Effector CD8-positive, alpha-beta T cell (primary cell): Measurements from ENCODE around the gene OBP2B.
"Not testable (repeated sequence)": the region's sequence is repeated elsewhere in the genome, so short reads cannot be mapped to it uniquely, and the experiment has no call there.

Experiments used
- DNase-seq: peaks from one replicate; lab custom pipeline; 2025; lab: John Stamatoyannopoulos, UW

OBP2B gene

DNA sequence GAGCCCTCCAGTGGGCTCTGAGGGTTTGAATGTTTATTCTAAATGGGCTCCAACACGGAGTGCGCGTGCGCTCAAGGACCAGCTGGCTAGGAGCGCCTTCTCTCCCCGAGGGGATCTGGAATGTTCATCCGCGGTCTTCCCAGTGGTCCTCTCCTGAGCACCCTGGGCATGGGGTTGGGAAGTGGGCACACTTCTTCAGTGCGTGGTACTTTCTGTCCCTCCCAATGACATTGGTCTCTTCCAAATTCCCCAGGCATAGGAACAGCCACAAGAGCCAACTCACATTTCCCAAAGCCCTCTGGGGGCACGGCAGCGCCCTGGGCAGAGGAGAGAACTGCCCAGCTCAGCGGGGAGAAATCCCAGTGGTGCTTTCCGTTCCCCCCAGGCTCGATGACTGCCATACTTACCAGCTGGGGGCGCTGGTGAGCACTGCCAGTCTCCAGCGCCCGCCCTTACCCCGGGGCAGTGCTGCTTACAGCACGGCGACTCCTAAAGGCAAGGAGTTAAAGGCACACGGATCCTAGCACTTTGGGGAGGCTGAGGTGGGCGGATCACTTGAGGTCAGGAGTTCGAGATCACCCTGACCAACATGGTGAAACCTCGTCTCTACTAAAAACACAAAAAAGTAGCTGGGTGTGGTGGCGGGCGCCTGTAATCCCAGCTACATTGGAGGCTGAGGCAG is 29.9 kb upstream of the OBP2B start:
- DNase-seq: peak; percentile 54

DNA sequence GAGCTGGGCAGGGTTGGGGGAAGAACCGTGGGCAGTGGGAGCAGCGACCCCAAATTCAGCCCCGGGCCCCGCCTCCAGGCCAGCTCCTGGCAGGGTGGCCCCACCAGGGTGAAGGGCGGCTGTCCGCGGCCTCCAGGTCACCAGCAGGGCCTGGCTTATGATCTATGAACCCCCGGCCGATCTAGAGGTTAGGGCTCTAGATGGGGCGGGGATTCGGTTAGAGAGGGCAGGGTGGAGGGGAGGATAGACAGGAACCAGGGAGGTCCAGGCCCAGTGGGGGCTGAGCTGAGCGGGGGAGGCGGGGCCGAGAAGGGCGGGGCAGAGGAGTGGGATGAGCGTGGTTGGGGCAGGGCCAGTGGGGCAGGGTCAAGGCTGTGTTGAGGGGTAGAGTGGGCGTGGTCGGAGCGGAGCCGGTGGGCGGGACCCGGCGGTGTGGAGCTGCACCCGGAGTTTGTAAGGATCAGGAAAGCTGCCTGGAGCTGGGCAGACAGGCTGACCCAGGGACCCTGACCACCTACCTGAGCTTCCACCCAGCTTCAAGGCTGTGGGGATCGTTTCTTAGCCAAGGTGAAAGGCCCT is 29.3 kb upstream of the OBP2B start:
- DNase-seq: no peak

DNA sequence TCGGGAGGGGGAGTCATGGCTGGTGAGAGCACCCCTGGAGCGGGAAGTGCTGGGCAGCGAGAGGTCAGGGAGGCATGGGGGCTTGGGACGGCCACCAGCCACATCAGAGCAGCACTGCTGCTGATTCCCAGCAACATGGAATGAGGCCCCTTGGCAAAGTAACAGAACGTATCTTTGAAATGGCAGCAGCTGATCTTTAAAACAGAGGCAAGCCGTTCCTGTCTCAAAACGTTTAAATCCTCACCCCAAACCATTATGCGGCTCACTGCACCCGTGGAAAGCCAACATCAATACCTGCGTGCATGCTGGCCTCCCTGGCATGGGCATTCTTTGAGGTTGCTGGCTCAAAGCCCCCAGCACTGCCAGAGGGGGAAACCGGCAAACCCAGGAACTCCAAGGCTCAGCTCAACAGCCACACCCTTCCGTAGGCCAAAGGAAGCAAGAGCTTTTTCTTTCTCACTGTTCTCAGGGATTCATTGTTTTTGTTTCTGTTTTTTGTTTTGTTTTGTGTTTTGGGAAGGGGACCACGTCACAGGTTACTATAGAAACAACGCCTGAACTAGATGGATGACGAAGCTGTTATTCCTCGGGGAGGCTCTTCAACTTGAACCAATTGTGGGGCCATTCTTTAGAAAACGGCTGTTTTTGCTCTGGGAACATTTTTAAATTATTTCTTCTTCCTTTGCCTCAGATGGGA is 28.1 kb upstream of the OBP2B start:
- no peak for DNase-seq

DNA sequence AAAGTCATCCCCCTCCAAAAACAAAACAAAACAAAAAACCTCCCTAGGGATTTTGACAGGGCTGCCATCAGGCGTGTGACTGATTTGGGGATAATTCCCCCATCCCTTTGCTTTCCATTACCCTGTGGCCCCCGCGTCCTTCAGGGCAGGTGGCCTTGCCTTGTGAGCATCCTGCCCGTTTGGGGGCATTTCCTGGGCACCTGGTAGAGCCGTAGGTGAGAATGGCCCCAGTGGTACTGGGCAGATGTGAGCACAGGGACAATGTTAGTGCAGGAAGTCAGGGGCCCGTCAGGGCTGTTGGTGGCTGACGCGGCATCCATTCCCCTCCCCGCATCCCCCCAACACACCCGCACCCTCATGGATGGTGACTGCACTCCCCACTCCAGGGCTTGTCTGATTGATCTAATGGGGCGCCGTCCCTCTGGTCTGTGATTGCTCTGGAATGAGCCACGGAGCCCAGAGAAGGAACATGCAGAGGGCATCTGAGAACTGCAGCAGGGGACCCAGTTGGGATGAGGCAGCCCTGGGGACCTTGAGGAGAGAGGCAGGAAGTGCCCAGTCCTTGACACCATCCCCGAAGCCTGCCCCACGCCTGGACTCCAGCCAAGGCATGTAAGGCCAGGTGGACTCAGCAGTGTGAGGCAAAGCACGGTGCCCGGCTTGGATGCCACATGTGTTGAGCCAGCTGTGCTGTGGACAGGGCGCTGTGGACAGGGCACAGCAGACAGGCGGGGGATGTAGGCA is 27.4 kb upstream of the OBP2B start:
- not testable (repeated sequence) for DNase-seq

DNA sequence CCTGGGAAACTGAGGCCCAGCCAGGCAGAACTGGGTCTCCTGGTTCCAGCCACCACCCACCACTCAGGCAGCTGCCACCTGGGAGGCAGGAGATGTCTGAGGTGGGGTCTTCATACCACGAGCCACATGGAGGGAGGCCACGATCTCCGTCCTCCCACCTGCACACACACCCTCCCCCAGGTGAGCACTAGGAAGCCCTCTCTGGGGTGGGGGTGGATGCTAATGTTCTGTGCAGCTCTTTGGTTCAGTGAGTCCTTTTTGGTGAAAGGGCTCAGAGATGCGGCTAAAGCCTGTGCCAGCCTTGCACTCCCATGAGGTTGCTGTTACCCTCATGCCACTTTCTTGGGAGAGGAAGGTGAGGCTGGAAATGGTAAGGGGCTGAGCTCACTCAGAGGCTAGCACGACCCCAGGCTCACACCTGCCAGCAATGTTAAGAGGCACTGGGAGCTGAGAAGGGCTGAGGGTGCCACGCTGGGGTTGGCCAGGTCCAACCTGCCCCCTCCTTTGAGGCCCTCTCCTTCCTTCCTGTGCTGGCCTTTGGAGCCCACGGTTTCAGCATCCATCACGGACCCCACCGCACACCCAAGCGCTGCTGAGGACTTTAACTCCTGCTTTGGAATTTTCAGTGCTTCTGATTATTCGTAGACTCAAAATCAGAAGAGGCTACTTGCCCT is 26.6 kb upstream of the OBP2B start:
- no peak for DNase-seq

DNA sequence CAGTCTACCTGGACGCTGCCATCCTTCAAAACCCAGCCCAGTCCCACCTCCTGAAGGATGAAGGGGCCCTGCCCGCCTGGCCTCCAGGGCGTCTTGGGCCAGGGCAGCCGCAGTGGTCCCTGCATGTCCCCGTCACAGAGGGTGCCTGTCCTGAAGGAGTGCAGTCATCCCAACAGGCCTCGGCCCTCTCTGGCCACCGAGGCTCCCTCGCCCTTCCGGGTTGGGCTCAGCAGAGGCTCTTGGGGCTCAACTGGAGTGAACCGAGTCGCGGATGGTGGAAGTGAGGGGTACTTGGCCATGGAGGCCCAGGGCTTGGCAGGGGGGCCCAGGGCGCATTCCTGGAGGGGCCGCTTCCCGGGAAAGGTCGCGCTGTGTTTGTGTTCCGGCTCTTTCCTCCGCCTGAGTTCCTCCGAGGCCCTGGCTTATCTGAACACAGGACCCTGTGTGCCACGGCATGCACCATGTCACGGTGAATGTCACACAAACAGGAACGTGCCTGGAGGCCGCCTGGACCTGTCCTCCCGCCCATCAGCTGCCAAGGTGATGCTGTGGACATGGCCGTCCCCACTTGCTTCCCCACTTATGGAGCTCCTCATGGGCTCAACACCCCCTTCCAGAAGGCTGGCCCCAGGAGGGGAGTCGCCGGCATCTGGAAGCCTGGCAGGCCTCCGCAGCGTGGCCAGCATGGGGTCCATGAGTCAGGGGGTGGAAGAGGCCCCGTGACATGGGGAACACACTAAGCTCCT is 25.7 kb upstream of the OBP2B start:
- no peak for DNase-seq

DNA sequence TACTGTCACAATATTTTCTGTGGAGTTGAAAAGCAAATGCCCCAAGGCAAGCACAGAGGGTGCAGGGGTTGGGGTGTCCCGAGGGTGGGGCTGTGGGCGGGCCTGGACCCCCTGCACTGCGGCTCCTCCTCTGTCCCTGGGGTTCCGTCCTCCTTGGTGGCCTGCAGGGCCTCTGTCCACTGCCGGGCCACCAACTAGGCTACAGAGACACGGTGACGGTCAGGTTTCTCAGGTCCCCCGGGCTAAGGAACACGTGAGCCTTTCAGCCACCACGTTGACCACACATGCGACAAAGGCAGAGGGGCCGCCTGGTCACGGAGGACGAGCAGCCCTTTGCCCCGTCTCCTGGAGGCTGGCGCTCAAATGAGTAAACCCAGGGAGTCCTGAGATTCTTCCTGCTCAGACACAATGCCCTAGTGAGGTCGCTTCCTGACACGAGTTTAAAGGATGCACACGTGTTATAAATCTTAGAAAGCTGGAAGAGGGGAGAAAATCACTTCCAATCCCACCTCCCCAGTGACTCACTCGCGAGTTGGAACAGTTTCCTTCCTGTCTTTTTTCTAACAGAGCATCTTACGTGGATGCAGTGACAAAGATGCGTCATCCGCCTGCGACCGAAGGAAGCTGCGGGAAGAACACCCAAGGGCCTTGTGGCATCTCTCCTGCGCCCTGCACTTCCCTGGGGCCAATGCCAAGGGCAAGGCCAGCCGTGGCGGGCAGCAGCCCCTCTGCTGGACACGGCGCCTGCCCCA is 24.8 kb upstream of the OBP2B start:
- DNase-seq: no peak

DNA sequence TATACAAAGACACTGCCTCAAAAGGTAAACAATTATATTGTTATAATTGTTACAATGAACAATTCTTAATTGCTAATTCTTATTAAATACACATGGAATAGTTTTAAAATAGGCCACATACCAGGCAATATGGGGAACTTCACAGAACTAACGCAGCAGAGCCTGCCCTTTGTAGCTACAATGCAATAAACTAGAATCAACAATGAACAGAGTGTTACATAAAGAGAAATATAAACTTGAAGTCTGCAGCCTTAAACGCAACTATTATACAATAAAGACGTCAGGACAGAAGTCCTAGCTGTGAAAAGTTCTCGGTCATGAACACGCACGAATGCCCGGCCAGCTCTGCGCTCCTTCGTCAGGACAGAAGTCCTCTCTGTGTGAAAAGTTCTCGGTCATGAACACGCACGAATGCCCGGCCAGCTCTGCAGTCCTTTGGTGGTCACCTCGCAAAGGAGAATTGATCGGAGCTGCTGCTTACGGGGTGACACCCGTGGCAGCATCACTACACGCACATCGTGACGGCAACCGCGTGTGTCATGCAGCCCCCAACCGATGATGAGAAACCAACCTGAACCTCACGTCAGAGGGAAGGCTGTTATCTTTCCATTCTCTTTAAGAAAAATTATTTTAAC is 23.0 kb upstream of the OBP2B start:
- DNase-seq: not testable (repeated sequence)

DNA sequence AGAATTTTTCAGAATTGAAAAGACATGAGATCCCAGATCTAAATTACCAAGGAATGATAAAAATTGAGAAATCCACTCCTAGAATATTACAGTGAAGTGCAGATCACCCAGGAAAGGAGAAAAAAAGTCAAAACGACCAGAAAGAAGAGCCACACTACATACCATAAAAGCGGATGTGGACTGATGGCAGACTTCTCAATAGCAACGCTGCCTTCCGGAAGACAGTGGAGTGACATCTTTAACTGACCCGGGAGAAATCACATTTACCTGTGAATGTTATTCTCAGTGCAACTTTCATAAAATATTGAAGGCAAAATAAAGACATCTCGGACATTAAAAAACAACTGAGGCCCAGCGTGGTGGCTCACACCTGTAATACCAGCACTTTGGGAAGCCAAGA is 21.5 kb upstream of the OBP2B start:
- not testable (repeated sequence) for DNase-seq

DNA sequence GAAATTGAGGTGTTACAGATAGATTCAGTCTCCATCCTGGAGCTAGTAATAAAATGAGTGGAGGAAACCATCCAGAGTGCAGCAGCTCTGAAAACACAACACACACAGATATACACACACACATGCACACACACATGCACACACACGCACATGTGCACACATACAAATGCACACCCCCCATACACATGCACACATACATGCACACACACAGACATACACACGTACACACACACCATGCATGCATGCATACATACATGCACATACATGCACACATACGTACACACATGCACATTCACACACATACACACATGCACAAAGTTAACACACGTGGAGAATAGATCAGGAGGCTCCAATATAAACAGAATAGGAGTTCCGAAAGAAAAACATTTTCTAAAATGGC is 21.0 kb upstream of the OBP2B start:
- no peak for DNase-seq

DNA sequence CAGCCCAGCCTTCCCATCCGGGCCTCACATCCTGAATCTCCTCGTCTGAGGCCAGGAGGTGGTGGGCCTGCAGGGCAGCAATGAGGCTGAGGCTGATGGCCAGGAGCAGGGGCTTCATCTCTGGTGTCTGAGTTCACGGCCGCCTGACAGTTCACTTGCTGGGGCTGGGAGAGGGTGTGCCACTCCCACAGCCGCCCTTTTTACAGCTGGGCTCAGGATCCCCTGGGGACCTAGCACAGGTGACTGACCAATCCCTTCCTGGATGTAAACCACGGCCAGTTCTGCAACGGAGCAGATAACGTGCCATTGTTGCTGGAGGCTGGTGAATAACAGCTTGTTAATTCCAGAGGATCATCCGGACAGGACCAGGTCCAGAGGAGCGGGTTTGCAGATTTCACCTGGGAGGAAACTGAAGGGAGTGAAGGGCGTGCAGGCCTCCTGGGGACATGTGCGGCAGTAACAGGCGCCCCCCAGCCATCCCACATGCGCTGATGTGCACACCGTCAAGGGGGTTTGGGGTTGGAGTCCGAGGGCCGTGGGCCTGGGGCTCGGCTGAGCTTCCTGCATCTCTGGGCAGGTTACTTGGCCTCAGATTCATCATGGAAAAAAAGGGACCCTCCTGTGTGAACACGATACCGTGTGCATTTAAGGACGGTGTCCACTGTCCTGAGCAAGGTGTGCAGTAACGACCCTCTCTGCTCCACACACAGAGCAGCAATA is 19.6 kb upstream of the OBP2B start:
- DNase-seq: not testable (repeated sequence)

DNA sequence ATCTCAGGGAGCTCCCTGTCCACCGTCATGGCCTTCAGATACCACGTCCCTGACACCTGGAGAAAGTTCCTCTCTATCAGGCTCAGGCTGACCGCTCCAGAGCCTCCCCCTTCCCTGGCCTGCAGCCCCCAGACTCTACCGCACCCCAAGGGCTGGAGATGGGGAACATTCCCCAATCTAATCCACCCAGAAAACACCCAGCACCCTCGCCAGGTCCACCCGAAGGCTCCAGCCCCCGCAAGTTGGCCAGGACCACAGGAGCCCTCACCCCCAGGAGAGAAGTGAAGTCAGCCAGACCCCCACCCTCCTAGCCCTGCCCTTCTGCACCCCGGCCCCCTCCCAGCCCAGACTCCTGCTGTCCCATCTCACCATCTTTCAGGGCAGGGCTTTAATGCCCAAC is 18.9 kb upstream of the OBP2B start:
- not testable (repeated sequence) for DNase-seq

DNA sequence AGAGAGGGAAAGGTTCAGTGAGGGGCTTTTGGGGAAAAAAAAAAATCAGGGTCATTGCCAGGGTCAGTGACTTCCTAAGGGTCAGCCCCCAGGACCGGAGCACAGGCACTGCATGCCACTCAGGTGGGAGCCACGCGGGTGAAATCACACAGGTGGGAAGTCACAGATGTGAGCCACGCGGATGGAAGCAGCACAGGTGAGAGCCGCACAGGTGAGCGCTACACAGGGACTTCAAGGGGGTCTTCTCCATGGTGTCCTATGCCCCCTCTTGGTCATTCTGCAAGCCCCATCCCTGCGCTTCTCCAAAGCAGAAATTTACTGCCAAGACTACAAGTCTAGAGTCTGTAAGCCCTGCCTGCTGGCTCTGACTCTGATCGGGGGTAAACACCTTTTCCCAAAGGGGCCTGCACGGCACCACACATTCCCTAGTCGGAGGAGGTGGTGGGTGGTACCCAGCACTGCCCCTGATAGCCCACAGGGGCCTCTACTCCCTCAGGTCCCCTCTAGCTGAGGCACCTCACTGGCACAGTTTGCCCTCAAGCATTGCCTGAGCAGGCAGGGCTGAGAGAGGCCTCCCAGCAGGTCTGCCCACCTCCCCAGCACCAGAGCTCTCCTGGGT is 18.3 kb upstream of the OBP2B start:
- no peak for DNase-seq

DNA sequence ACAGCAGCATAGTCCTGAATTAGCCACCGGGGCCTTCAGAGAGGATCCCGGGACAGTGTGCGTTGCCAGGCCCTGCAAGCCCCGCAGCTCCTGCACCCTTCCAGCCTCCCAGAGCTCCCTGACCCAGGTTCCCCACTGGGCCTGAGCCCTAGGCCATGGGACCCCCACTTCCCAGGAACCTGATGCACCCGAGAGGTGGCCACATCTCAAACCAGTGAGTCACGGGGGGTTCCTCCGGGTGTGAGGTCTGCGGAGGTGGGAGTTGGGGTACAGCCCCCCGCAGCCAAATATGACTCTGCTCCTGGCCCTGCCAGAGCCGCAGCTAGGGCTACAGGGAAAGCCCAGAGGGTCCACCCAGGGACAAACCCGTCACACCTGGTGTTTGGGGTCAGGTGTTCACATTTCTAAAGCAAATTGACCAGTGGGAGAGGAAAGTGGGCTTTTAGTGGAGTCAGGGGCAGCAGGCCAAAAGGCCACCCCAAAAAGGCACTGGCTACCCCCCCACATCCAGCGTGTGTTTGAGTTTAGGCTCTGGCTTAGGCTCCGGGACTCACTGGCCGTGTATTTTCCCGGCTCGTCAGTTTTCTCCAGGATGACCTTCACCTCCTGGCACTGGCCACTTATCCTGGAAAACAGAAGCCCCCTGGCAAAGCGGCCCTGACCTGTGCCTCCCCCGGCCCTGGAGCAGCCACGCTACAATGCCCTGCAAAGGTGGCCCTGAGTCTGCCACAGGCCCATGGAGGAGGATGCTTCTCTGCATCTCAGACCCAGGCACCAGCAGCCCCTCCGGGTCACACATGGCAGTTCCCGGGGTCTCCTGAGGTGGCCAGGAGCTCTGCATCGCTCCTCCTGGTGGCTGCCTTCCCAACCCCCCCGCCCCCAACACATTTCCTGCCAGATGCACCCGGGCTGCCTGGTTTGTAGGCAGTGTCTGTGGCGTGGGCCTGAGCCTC is 17.4 kb upstream of the OBP2B start:
- no peak for DNase-seq

DNA sequence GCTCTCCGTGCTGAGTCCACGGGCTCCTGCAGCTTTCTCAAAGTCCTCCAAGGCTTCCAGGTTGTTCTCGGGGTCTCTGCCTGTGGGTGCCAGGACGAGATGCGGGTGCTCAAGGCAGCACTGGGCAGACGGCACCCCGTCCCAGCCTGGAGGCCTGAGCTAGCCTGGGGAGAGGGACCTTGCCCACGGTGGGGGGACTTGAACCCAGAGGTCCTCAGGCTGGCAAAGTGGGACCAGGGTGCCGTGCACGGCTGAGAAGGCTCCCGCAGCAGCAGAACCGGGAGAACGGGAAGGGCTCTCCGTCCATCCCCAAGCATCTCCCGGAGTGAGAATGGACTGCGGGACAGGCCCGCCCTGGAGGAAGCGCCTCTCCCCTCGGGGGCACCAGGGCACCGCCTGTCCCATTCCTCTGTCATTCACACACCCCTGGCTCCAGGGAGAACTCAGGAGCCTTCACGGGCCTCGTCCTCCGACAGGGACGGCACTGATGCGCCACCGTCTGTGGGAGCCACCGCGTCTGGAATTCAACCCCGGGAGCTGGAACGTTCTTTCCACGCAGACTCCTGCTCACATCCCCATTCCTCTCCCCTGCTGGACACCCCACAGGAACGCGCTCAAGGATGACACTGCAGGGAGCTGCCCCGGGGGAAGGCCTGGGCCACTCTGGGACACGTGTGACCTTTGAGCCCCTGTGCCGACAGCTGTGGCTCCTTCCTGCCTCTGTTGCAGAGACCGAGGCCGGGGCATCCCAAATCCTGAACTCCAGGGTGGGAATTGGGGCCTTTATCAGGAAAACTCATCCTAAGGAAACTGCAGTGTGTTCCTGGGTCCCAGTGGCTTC is 16.3 kb upstream of the OBP2B start:
- DNase-seq: no peak

DNA sequence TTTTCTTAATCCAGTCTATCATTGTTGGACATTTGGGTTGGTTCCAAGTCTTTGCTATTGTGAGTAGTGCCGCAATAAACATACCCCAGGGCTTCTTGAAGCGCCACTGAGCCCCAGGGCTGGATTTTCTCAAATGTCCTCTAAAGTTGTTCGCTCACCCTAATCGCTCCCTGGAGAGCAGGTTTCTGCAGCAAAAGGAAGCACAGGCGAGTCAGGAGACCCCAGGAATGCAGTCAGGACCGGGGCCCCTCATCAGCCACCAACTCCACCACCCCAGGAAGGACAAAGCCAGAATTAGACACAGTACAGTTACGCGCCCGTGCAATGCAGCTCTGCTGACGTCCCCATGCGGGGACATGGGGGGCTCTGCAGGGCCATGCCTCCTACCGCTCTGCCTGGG is 15.7 kb upstream of the OBP2B start:
- DNase-seq: no peak
